ENCODE results near the gene SORCS2.

The SORCS2 gene

DNA sequence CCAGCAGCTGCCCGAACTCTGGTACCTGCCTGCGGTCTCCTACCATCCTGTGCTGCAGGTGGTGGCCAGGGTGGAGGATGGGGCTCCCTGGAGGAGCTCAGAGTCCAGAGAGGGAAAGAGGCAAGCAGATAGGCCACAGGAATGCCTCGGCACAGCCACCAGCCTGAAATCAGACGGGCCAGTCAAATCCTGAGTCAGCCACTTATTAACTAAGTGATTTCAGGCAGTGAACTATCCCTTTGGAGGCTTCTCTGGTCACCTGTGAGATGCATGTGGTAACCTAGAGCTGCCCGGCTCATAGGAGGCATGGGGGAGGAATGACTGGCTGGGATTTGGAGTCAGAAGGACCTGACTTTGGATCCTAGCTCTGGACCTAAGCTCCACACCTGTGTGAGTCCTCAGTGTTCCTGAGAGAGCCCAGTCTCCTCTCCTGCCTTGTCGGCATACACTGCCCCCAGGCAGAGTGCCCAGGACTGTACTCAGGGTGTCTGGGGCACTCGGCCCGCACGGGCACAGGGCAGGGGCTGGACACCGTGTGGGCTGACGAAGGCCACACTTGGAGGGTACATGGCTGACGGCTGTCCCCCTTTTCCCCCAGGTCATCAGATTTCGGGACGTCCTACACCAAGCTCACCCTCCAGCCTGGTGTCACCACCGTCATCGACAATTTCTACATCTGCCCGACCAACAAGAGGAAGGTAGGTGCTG is 338.7 kb downstream of the SORCS2 start:
- DNase-seq (ENCODE audit: low read depth) = no peak

DNA sequence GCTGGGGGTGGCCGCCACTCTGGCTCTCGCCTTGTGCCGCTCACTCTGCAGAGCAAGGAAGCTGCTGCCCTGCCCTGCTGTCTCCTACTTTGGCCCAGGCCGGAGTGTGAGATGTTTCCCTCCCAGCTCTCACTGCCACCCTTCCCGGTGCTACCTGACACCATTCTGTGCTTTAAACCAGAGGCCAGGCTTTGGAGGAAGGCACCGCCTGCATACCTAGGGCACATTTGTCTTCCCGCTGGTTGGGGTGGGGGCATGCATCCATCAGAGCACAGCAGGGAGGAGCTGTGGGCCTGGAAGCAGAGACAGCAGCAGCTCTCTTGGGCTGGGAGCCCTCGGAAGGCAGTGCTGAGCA is 339.3 kb downstream of the SORCS2 start:
- no peak for DNase-seq (ENCODE audit: low read depth)

DNA sequence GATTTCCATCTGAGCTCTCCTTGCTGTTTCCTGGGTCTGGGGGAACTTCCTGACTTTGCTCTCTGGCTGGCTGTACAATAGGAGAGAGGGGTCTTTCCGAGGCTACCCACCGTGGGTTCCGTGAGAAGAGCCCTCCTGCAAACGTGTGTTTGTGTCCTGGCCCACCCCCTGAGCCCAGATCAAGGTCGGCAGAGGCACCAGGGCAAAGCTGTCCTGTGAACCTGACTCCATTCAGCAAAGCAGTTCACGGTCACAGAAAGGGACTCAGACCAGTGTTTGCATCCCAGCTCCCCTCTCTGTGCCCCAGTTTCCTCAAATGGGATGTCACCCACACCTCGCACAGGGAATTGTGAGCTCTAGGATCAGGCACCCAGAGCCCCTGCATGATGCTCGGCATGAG is 339.7 kb downstream of the SORCS2 start:
- DNase-seq (ENCODE audit: low read depth) = no peak

DNA sequence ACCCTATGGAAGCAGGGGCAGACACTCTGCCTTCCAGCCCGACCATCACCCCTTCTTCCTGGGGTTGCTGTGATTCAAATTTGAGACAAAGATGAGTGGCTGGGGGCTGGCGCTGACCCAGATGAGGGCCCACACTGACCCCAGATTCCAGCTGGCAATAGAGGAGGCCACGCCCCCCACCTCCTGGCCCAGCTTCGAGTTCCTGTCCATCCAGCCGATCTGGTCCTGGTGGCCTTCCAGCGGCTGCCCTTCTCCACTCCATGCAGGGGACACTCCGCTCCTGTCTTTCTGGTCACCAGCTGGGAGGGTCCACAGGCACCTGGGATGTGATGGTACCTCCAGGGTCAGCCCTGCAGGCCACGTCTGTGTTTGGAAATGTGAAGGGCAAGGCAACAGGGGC is 340.9 kb downstream of the SORCS2 start:
- DNase-seq (ENCODE audit: low read depth) = no peak

DNA sequence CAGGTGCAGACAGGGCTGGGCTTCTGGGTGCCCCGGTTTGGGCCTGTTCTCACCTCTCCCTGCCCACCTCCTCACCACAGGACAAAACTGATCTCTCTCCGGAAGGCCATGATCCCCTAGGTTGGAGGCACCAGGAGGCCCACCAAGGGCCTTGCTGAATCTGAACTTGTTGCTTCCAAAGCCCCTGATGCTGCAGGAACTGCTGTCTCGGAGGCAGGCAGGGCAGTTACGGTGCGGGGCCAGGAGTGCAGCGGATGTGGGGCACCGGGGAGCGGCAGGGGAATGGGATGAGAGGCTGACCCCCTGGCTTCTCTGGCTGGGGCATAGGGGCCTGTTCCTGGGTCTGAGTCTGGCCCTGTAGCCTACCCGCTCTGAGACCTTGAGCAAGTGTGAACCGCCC is 342.8 kb downstream of the SORCS2 start:
- DNase-seq (ENCODE audit: low read depth) = no peak

DNA sequence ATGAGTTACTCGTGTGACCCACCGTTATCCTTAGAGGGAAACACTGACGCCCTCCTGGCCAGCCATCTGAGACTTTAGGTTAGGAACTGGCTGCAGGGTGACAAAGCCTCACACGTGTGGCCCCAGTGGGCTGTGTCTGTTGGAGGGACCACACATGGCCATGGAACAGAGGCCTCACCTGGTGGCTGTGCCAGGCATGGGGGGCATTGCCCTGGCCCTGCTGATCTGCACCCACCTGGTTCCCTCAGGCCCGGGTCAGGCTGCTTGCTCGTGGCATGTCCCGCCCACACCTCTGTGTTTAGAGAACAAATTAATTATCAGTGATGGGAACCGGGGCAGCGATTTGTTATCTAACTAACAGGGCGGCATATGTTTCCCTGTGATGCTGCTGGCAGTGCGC is 343.3 kb downstream of the SORCS2 start:
- no peak for DNase-seq (ENCODE audit: low read depth)

DNA sequence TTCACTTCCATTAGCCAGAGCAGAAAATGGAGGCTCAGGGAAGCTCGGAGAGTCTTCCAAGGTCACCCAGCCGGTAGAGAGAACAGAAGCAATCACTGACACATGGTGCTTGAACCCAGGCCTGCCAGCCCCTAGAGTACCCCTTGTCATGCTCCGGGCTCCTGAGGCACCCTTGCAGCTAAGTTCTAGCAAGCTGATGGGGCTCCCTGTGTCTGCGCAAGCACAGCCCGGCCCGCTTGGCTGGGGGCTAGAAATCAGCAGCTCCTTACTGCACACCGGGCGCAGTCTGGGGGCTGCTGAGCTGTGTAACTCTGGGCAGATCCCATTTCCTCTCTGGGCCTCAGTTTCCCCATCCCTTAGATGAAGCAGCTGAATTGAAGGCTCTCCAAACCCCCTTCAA is 344.5 kb downstream of the SORCS2 start:
- no peak for DNase-seq (ENCODE audit: low read depth)

DNA sequence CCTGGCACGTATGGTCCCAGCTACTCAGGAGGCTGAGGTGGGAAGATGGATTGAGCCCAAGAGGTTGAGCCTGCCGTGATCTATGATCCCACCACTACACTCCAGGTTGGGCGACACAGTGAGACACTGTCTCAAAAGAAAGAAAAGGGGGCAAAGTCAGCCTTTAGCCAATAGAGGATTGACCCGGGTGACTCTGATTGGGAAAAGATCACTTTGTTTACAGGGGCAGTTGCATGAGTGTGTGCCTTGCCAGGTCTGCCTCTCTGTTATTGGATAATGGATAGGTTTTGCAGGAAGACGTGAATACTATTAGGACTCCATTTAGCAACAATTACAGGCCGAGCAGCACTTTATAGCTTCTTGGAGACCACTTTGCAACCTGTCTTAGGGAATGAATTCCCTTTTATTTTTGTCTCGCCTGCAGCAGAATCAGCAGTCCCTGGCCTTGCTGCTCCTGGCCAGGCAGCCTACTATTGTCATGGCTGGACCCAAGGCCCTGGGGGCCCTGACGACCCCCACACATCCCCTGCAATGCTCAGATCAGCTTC is 345.6 kb downstream of the SORCS2 start:
- DNase-seq (ENCODE audit: low read depth) = no peak

DNA sequence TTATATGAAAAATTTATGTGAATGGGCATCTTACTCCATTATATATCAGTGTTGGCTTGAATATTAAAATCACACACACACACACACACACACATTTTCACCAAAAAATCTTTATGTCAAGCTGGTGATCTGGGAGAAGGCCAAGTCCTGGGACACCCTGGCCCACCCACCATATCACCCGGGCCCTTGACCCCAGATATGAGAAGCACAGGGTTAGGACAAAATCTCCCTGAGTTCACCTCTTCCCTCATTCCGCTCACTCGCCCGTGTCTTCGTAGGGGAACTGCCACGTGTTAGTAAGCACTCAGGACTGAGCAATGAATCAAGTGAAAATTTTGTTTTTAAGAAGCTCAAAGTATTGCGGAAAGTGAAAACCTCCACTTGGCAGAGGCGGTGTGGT is 346.2 kb downstream of the SORCS2 start:
- no peak for DNase-seq (ENCODE audit: low read depth)

DNA sequence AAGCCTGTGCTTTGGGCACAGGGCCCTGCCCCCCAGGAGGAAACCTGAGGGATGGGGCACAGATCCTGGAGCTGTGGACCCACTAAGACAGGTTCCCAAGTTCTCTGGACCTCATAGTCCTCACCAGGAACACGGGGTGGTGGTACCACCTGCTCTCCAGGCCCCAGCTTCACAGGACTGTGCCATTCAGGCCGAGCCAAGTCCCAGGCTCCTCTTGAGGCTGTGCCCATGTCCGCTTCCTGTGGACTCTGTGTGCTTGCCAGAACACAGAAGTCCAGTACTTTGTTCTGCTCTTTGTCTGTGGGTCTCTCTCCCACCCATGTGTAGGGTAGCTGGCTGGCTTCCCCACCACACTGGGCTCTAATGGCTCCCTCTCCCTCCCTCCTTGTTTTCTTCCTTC is 346.8 kb downstream of the SORCS2 start:
- no peak for DNase-seq (ENCODE audit: low read depth)

DNA sequence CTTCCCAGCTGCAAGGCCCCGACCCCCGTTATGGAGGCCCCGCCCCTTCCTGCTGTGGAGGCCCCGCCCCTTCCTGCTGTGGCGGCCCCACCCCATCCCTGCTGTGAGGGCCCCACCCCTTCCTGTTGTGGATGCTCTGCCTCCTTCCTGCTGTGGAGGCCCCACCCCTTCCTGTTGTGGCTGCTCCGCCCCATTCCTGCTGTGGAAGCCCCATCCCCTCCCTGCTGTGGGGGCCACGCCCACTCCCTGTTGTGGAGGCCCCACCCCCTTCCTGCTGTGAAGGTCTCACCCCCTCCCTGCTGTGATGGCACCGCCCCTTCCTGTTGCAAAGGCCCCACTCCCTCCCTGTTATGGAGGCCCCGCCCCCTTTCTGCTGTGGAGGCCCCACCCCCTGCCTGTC is 347.3 kb downstream of the SORCS2 start:
- DNase-seq (ENCODE audit: low read depth) = peak; percentile 9

DNA sequence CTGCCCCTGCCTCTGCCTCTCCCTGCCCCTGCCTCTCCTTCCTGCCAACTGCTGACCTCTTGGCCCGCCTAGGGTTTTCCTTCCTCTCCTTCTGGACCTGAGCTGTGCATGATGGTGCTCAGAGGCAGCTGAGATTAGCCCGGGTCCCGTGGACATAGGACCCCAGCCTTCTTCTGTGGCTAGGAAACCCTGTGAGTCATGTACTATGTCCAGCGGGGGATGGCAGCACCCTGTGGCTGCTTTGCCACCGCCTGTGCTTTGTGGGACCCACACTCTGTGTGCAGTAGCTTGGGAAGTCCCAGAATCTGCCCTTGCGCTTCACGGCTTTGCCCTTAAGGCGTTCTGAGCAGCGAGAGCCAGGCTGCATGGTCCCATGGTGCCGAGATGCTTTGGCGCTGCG is 347.9 kb downstream of the SORCS2 start:
- DNase-seq (ENCODE audit: low read depth) = no peak

DNA sequence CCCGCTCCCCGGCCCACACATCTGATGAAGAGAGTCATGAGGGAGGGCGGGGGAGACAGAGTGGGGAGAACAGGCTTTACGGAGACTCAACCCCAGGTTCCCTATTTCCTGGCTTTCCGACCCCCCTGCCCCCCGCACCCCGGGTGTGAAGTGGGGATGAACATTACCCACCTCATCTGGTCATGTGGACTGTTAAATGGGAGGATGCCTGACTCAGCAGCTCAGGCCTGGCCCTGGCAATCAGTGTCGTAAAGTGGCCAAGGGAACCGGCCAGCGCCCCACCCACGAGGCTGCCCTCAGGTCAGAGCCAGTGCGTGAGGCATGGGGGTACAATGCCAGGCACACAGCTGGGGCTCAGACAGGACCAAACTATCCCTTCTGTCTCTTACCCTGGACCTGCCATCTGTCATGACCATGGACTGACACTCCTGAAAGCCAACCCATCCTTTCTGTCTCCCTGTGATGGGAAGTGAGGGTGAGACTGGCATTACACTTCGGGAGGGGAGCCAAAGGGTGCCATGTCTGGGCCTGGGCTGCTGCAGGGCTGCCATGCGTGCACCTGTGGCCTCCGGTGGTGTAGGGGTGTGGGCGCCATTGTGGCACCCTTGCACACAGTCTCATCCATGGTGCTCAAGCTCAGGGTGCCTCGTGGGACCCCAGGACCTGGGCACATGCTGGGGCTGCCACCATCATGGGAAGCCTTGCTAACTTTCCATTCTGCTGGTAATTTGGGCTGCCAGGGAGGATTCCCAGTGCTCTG is 348.5 kb downstream of the SORCS2 start:
- DNase-seq (ENCODE audit: low read depth) = no peak

DNA sequence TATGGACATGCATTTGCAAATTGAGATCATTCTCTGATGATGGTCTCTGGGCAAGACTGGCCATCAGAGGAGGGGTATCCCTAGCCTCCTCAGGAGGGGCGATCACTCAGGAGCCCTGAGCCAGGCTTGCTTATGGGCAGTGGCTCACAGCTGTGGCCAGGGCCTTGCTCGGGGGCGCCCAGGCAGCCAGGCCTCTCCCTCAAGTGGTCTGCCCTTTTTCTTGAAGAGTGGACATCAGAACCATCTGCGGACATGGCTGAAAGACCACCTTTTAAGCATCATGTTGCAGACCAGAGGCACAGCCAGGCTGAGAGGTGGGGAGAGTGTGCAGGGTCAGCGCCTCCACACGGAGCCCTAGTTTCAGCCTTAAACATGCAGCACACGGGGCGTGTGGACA is 349.1 kb downstream of the SORCS2 start:
- no peak for DNase-seq (ENCODE audit: low read depth)

DNA sequence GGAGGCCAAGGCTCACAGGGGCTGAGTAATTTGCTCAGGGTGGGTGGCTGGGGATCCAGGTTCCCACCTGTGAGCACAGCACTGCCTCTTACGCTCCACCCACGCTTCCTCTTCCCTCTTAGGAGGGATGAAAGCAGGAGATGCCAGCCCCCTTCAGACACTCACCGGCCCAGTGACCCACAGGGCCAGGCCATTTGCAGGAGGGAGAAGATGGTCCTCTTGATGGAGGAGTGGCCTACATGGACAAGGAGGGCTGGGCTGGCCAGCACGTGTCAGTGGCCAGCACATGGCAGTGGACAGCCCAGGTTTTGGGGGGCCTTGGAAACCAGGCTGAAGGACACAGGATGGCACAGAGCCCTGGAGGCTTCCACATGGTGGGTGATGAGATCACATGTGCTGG is 350.4 kb downstream of the SORCS2 start:
- no peak for DNase-seq (ENCODE audit: low read depth)

DNA sequence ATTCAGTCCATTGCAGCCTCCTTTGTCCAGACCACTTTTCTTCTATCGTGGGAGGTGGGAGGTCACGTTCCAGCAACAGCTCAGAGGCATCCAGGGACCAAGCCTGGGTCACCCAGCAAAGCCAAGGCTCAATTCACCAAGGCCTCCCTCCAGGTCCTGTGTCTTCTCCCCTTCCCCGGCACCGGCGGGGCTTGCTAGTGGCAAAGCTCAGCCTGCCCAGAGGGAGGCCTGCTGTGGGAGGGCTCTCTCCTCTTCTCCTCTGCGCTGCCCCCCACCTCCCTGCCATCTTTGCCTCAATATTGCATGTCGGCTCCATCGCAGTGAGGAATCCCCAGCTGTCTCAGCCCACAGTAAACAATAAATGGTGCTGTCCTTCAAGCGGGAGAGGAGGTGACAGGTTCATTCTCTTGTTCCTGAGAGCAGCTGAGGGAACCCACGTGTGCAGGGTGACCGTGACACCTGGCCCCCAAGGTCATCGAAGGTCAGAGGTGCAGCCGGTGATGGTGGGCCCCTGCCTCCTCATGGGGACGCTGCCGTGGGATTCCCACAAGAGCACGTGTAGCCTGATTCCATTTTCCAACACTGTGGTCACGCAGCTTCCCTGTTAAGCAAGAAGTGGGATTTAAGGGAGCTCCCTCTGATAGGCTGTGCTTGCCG is 353.9 kb downstream of the SORCS2 start:
- DNase-seq (ENCODE audit: low read depth) = no peak

DNA sequence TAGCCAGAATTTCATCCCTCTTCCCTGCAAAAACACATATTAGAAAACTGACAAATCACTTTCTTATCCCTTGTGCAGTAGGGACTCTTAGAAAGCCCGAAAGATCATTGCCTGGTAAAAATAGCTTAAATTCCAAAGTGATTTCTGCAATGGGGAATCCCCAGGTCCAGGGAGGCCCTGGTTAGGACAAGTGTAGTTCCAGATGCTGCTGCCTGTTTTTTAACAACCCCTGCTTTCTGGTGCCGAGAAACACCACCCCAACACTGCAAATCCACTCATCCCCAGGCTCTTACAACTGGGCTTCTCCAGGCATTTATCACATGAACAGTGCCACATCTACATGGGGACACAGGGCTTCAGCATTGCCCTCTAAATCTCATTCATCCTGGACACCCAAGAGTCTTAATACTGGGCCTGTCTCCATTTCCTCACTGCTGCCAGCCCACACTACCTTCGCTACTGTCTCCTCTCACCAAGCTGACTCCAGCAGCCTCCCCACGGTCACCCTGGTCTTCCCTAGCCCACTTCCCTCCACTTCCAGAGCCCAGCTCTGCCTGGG is 354.6 kb downstream of the SORCS2 start:
- DNase-seq (ENCODE audit: low read depth) = peak; percentile 54

DNA sequence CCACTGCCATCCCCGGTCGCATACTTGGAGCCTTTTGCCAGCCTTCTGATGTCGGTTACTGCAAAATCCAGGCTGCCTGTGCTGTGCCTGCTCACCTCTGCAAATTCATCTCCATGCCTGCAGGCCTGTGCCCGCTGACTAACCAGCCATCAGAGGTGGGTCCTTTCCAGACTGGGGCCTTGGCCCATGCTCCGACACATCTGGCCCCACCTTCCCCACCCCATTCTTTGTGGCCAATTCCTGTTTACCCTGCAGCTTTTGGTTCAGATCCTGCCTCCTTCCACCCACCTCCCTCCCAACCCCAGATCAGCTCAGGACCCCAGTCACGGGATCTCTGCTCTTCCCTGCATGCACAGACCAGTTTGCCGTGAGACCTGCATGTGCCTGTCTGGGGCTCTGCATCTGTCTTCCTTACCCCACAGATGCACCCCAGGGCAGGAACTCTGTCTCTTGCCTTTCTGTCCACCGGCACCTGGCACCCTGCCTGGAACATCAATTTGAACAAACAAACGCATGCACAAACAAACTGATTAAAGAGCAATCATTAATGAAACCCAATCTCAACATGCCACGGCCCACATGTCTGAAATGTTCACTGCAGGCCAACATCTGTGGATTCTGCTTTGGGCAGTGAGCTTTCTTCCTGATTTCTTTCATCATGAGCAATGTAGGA is 355.2 kb downstream of the SORCS2 start:
- DNase-seq (ENCODE audit: low read depth) = no peak

DNA sequence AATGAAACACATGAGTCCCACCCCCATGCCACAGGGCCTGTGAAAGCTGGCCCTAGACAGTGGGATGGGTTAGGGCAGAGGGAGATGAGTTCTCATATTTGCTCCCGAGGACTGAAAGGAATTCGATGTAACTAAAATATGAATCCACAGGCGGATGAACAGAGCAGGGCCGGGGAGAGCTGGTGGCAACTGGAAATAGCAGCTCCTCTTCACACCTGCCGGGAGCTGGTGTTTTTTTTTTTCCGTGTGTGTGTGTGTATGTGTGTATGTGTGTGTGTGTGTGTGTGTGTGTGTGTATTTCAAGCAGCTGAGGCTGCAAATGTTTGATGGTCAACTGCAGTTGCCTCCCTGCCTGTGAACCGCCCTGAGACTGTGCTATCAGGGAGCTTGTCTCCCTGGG is 357.5 kb downstream of the SORCS2 start:
- DNase-seq (ENCODE audit: low read depth) = no peak

DNA sequence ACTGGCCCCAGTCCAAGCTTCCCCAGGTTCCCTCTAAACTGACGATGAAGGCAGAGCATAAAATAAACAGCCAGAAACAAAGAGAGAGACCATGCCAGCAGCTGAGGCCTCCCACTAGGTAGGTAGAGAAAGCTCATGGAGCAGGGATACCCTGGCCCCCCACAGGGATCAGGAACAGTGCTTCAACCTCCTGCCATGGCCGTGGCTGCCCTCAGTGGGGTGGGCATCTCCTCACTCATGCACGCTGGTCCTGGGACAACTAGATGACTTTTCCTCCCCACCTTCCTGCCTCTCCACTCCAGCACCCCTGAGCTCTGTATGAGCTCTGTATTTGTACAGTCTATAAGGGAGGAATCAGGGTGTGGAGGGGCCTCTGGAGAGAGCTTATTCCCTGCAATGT is 360.1 kb downstream of the SORCS2 start:
- no peak for DNase-seq (ENCODE audit: low read depth)

DNA sequence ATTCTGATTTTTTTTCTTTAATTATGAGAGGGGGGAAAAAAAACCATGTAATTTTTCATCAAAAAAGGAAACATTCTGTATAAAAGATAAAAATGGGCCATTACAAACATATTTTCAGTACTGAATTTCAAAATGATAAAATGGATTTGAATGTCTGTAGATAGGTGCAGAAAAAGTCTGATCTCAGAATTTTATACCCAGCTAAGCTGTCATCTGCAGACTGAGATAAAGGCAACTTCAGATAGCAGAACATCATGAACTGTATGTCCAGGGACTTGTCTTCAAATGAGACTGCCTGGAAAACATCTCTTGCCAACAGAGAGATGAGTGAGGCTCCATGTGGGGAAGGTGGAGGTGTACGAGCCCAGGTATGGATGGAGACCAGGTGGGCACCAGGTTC is 360.9 kb downstream of the SORCS2 start:
- DNase-seq (ENCODE audit: low read depth) = no peak

DNA sequence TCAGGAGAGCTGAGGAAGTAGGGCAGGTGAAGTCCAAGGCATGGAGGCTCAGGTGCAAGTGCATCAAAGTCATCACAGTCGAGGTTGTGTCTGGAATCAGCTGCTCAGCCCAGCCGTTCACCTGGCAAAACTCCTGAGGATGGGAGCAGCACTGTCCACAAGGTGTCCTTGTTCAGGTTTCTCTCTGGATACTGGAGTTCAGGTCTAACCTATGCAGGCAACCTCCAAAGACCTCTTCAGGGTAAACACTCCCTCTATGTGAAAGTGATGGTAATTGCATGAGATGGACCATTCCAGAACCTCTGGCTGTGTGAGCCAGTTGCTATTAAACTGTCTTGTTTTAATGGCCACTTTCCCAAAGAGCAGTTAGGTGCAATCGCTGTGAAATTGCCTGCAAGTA is 362.6 kb downstream of the SORCS2 start:
- DNase-seq (ENCODE audit: low read depth) = no peak
